Activated CD4-positive, alpha-beta T cell treated with anti-CD3 and anti-CD28 coated beads, Interleukin-2, Interleukin-6, amounts not matched to agents 100 ng/mL and 50 ng/mL, durations not matched to agents 16 hours and 8 hours (primary cell): ENCODE measurements around the gene PDGFD.

Source experiments
- DNase-seq: peaks from one replicate; pipeline ENCODE4 v3.0.0-alpha.2; 2020

Gene PDGFD

DNA sequence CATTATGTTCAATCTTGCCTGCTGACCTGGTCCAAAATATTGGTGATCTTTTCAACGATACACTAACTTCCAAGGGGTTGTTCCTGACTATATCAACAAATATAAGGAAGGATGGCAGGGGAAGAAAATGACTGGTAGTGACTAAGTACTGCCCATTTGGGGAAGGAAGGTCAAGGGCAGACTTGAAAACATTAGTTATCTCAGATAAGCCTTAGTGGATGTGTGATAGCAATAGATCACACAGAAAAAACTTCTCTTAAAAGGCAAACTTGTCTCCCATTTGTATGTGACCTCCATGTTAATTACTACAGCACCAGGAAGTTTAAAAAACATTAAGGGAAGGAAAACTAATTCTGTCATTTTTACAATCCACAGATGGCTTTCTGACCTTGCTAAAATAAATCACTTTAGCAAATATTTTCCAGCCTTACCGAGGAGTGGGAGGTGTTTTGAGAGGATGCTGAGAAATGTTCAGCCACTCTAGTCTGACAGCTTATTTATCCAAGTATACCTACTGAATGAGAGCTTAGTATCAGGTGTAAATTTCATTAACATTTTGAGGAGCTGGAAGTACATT lies 215.7 kb downstream of the PDGFD start:
- DNase-seq, result no peak

DNA sequence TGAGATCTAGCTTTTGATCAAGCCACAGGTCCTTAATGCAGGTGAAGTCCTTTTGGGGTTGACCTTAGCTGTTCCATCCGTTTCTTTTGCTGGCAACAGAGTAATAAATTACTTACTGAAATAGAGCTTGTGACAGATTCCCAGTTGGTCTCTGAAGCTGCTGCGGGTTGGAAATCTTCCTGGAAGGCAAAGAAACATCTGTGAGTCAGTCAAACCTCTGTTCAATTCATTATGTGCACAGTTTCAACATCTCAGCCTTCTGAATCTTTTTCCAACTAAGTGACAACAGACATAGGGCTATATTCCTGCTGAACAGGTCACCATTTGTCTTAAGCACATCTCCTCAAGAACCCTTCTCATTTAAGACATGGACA lies 216.4 kb downstream of the PDGFD start:
- DNase-seq, result no peak

DNA sequence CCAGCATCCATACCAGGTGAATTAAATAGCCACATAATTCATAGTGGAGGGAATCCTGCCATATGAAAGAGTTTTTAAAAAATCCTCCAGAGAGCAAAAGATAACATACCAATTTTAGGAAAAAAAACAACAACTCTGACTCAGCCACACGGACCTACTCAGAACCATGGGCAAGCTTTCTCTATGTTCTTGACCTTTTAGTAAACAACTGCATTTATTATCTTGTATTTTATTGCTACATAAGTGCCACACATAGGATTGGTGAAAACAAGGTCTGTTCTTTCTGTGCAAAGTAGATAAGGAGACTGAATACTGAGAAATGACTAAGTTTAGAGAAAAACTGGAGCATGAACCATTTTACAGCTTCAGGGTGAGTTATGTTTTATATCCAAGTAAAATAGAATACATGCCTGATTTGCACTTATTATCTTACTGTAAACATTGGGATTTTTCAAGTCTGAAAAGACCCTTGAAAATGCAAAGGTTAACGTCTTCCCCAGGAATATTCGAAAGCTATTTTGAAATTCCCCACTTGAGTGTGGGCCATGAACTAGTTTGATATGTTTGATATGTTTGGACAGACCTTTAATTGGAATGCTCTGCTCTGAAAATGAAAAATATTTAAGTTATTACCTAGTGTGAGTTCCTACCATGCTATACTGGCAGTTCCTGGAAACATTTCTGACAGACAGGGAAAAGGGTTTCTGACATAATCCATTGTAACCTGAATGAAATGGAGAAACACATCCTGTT lies 217.0 kb downstream of the PDGFD start:
- DNase-seq, result no peak

DNA sequence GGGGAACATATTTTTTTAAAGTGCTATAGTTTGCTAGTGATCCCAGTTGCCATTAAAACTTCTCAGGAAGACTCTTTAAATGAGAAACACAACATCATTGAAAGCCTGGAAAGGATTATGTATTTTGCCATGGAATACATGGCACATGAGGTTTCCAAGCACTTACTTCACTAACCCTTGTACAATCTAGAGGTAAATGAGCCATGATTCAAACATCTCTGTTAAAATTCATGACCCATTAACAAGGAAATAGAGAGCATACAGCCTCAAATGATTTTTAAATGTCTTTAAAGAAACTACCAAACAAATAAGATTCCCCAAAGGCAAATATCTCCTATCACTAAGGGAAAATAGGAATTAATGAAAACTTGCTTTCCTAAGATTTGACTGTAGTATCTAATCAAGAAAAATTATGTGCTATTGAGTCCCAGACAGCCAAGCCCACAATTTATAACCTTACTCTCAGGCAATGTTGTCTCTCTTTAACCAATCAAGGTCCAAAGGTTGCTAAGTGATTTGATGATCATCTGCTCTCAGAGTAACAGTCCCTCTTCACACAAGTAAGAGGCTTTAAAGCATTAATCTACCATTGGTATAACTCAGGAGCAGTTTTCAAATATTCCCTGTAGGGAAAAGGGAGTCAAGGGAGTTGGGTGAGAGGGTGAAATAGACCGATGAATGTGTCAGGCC lies 219.6 kb downstream of the PDGFD start:
- no peak for DNase-seq

DNA sequence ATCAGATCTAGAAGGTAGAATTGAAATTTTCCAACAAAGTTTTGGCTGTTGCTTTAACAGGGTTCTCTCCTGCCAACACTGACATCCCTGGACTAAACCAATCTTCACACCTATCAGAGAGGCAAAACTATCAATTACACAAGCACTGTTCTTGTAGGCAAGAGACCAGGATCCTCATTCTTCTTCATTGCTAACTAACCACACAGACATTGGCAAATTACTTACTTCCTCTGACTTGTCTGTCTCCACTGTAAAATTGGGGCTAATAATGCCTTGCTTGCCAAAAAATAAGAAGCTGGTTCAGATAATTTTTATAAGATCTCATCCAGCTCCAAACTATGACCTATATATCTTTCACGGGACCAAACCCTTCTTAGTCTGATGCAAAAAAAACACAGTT lies 221.3 kb downstream of the PDGFD start:
- DNase-seq, result no peak

DNA sequence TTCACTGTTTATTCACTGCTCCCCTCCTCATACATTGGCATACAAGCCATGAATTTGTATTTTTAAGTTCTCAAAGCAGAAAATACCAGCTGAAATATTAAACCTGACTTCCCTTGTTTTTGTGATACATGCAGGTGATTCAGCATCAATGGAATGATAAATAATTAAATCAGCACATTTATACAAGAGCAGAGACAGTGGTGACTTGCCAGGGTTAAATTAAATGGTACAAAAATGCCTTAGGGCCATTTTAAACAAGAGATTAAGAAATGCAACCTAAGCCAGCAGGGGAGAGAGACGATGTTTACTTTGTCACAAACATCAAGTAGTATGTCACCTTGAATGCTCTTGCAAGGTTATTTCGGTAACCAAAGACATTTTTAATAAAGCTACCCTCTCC lies 223.4 kb downstream of the PDGFD start:
- DNase-seq, result no peak

DNA sequence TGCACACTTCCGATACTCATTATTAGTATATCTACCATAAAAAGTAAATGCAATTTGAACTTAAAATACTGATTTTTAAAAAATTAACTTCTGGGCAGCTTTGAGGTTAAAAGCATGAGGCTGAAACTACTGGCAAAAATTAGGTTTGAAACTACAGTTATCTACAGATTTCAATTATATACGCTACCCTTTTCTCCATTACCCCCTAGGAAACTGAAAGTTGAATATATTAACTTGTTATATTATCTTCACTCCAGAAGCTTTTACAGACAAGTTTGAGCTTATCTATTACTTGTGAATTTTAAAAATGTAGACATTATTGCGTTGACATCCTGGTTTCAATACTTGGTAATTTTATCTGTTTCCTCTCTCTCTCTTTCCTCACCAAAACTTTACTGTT lies 224.3 kb downstream of the PDGFD start:
- no peak for DNase-seq

DNA sequence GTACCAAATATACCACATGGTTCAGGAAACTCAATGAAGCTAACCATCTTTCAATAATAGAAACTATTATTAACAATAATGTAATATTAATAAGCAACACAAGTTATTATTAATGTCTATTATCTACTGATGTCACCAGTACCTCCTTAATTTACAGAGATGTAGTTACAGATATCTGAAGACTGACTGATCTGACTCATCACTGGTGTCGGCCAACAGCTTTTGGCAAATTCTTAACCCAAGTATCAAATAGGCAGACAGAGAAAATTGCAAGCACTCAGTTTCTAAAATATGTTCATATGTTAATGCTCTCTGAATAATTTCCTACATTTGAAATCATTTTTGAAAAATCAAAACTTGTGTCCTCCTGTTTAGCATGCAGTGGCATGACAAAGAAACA lies 227.9 kb downstream of the PDGFD start:
- DNase-seq, result no peak

DNA sequence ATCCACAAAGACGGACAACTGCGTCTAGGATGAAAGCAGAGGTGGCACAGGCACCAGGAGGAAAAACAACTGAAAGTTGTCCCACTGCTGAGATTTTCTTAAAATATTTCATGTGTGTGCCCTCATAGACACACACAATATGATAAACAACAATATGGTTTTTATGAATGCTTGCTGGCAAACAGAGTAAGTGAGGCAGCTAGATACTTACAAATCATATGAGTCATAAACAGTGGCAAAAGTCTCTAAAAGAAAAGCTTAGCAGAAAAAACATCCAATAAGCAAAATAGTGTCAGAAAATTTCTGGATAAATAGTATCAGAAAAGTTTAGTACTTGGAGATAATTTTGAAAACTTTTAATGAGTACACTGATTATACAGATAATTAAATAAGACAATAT lies 228.7 kb downstream of the PDGFD start:
- no peak for DNase-seq

DNA sequence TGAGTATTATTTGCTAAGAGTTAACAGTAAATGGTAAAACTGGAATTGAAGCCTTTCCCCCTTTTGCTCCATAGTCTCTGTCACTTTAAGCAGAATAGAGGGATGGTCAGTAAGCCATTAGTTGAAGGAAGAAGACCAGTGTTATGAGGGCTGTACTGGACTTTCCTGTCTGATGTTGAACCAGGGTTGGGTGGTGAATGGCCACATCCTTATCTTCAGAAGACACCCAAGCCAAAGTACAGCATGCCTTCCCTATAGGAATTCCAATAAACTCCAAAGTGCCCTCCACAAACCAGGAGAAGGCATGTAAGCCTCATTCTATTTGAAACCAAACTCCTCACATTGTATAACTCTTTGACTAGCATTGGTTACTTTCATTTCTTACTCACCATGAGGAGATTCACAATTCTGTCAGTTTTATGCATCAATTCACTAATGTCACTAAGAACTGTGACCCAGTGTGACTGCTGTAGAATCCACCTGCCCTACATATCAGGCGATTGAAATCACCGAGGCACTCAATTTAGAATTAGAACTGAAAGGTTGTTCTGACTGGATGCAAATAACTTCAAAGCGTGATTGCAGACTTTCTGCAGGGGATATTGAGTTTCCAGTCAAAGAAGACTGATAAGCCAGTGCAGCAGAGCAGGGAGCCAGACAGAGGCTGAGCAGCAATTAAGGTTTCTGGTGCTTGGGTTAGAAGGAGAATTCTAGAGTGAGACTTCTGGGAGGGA lies 234.6 kb downstream of the PDGFD start:
- DNase-seq, result no peak

DNA sequence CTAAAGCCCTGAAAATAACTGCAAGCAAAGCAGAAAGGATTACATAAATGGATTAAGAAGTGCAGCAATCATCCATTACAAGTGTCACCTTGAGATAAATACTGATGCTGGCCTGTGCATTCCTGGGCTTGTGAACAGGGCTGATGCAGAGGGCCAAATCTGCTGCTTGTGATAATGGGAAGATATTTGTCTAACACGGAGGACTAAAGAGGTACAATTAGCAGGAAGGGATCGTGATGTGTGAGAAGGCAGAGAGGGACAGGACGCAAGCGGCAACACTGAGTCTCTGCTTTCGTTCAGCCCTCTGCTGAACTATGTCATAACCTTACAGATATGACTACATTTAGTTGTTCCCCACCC lies 235.2 kb downstream of the PDGFD start:
- no peak for DNase-seq

DNA sequence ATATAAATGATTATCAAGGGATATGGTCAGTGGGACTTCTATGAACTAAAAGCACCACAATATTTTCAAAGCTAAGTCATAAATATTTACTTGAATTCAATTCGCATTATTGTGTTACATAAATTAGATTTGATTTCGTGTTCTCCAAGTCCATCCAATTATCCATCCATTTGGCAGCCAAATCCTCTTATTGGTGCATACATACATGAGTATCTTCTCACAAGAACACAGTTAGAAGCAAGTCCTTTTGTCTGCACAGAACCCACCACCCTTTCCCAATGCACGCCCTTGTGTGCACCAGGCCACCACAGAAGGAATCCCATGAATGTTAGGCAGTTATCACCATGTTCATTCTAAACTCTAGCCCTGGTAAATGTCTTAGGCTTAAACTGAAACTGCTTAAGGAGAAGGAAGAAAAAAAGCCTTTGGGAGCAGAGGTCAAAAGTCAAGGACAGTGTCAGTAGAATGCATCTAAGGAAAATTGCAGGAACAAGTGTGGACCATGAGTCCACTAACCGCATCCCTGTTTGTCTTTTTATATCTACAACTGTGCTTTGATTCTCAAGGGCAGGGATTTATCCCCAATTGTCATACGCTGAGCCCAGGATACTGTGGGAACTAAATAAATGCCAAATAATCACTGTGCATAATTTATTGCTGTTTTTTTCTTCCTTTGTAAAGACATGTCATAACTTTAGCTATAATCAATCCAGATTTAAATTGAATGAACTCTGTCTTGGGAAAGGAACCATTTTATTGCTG lies 235.7 kb downstream of the PDGFD start:
- DNase-seq, result no peak

DNA sequence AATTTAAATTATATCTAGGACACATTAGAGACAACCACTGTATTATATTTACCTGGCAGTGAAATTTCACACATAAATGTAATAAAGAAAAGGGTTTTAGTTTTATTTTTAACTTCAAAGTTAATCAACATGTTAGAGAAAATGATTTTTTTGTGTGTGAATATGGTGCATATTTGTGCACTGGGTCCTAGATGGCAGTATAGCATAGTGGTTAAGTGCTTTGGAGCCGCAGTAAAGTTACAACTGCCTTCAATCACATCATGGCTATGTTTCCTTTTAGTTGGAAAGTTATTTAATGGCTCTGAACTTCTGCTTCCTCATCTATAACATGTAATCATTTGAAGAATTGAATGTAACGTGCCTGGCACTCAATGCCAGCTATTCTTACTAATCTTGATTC lies 236.4 kb downstream of the PDGFD start:
- DNase-seq, result no peak

DNA sequence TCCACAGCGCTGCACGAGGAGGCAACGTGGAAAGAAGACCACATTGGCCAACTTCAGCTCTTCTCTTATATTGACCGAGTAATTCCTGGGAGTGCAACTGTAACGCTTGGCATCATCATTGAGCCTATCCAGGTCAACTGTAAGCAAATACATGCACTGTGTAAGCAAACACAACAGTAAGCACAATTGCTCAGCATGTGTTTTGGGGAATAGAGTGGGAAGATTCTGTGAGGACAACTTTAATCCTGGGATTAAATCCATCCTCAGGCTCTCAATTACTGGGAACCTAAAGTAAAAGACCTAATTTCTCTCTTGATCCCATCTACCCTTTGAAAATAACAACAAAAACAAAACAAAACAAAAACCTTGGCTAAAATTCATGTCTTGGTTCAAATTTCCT lies 237.0 kb downstream of the PDGFD start:
- DNase-seq, result no peak

DNA sequence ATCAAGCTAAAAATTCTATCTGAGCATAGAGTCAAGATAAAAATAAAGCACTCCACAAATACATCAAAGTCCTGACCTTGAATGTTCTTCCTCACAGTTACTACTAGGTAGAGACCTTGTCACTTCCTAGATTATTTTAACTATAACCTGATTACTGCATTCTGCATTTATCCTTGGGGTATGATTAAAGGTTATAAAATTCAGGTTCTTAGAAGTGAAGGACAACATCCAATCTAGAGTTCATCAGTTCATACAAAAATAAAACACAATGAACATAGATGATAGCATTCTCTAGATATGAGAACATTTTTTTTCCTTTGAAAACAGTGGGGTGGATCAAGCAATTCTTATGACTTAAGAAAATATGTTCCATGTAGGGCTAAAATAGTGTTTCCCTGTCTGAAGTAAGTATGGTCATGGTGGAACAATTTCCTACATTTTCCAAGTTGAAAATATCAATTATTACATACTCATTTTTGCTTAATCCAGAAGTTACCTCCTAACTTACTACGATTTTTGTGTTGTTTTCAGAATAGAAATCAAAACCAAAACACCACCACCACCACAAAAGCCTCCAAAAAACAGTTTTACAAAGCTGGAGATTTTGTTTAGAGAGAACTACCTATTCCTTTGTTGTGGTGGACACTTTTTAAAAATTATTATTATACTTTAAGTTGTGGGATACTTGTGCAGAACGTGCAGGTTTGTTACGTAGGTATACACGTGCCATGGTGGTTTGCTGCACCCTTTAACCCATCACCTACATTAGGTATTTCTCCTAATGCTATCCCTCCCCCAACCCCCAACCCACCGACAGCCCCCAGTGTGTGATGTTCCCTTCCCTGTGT lies 239.6 kb downstream of the PDGFD start:
- no peak for DNase-seq

DNA sequence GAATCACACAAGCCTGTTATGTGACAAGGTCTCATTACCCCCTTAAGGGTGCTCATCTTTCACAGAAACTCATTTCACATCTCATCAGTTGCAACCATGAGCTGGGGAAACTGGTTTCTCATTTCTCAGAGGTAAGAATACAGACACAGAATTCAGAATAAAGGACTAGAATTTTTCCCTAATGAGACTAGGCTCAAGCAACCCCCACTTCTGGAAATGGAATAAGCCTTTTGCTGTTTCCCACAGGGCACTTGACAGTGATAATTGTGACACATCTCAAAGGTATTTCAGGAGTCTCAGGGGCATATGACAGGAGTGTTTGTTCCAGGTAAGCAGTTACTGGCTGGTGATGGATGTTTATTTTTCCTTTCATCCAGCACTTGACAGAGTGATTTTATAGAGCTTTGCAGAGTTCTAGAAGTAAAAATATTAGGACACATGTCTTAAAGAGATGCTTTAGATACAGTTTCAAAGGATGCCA lies 240.5 kb downstream of the PDGFD start:
- no peak for DNase-seq

DNA sequence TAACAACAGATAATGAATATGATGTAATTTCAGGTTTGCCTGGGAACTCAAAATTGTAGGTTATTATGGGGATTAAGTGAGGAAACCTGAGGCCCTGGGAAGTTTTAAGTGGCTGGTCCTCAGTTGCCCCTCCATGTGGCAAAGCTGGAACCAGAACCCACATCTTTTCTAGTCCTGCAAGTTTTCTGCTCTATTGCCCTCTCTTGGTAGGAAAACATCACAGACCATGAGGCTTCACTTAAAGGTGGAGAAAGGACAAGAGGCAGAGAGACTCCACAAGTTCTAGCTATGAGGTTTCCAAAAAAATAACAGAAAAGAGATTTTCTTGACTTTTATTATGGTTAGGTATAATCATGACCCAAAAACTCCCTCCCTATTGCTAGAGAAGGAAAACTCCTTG lies 243.0 kb downstream of the PDGFD start:
- DNase-seq, result no peak

DNA sequence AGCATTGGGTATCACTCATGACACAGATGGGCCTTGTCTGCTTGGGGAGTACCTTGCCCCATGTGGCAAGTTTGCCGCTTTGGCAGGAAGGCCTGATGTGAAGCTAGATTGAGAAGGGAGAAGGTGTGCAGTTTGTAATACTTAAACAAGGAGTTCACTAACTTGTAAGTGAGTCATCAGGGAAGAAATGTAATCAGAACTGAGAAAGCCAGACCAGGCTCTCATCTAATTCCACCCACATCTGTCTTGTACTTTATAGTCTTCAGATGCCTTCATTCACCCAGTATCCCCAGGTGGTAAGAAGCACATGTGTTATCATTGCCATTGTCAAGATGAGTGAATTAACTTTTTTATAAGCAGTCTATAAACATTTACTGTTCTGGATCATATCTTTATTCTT lies 243.5 kb downstream of the PDGFD start:
- DNase-seq, result no peak

DNA sequence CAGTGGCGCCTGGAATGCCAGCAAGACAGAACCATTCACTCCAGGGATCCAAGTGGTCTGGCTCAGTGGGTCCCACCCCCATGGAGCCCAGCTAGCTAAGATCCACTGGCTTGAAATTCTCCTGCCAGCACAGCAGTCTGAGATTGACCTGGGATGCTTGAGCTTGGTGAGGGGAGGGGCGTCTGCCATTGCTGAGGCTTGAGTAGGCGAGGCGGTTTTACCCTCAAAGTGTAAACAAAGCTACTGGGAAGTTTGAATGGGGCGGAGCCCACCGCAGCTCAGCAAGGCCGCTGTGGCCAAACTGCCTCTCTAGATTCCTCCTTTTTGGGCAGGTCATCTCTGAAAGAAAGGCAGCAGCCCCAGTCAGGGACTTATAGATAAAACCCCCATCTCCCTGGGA lies 253.2 kb downstream of the PDGFD start:
- no peak for DNase-seq

DNA sequence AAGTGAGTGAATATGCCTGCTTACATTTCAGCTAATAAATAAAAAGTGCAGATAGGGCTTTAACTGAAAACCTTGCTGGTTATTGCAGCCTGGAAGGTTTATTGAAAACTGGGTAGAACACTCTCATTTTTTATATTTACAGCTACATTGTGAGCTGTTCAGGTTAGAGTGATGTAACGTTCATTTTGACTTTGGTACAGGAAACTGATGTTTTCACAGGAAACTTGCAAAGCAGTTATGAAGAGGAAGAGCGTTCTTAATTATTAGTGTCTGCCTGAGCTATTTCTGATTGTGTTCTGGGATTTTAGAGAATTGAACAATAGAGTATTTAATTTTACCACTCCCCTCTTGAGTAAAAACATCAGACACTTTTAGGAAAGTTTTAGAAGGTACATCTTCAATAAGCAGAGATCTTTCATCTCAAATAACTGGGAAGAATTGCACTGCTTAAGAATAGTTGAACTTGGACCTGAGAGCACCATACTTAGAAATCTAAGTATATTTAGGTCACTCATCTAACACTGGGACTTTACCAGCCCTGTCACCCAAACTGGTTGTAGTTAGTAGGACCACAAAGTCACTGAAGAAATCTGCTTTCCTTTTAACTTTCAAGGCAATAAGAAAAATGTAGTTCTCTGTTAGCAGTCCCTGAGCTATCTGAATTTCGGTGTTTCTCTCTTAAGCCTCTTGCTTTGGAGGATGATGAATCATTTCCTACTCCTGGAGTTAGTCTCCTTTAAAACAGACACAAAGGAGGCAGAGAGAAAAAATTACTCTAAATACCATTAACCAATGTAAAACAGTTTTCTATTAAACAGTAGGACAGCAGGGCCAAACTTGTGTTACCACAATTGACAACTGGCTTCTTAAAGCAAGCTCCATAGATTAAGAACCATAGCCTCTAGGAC lies 256.1 kb downstream of the PDGFD start:
- no peak for DNase-seq

DNA sequence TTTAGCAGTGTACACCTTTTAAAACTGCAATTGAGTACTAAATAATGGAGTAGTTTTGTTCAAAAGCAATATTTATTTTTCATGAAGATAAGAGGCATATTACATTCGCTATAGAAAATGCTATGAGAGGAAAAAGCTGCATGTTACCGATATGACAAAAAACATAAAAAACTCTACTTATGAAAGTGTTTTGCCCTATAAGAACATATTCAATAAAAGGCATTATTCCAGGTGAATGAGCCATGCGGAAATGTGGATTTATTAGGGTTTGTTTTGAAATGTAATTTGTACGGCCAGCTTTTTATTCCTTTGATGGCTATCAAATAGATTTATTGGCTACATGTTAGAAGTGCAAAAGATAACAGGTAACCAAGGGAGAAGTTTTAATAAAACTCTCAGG lies 256.8 kb downstream of the PDGFD start:
- no peak for DNase-seq
